PC-9 (cell line): Measurements from ENCODE around the gene ATP8A1. TPM values are rescaled to one million over a fixed set of nuclear protein-coding genes. Genes with fewer than 3 reads are reported as not detected.

ENCODE experiments used
- BruUV-seq: library from RNA; stranded (reverse); fragments of 400-500 nt; replicated peaks from 2 replicates; lab custom pipeline; 2021; lab: Mats Ljungman, UMichigan
- CTCF ChIA-PET: fragments of 300-600 bp; sonication (Branson Sonifier 250); formaldehyde crosslinking; loops from one replicate; lab custom pipeline; 2022; ENCODE audit warnings: antibody characterized with exemption; lab: Charles Lee
- POLR2A ChIA-PET: fragments of 300-600 bp; sonication (Branson Sonifier 250); formaldehyde crosslinking; loops from one replicate; lab custom pipeline; 2022; ENCODE audit warnings: antibody characterized with exemption; ENCODE audit not compliant: unreplicated experiment; lab: Charles Lee
- DNase-seq, 2 experiments: peaks; one replicate each; pipeline versions ENCODE4 v3.0.0 to v3.0.0-alpha.2; 2015 to 2022; ENCODE audit warnings: mixed read lengths in 1 of 2
- H2AFZ ChIP-seq: fragments of 200-600 bp; sonication (generic); 2 replicates; pipeline ENCODE4 v1.8.1; 2017; ENCODE audit warnings: antibody characterized with exemption
- H3F3A ChIP-seq: fragments of 200-600 bp; sonication (generic); 2 replicates; pipeline ENCODE4 v1.8.1; 2017; ENCODE audit warnings: antibody characterized with exemption, mild to moderate bottlenecking, low read depth; ENCODE audit not compliant: insufficient read depth
- H3K27ac ChIP-seq: fragments of 200-600 bp; sonication (generic); 2 replicates; pipeline ENCODE4 v1.6.1; 2016; ENCODE audit warnings: mixed run types
- H3K27me3 ChIP-seq: fragments of 200-600 bp; sonication (generic); 2 replicates; pipeline ENCODE4 v1.6.1; 2016; ENCODE audit warnings: low read depth, mixed run types; ENCODE audit not compliant: insufficient read depth
- H3K36me3 ChIP-seq: fragments of 200-600 bp; sonication (generic); 2 replicates; pipeline ENCODE4 v1.6.1; 2016; ENCODE audit warnings: low read depth, mixed run types
- H3K4me1 ChIP-seq: fragments of 200-600 bp; sonication (generic); replicated peaks from 2 replicates; pipeline ENCODE4 v1.6.1; 2016; ENCODE audit warnings: mixed run types; ENCODE audit not compliant: insufficient read depth
- H3K4me2 ChIP-seq: fragments of 200-600 bp; sonication (generic); 2 replicates; pipeline ENCODE4 v1.6.1; 2017; ENCODE audit warnings: mixed run types
- H3K4me3 ChIP-seq: fragments of 200-600 bp; sonication (generic); 2 replicates; pipeline ENCODE4 v1.6.1; 2016; ENCODE audit warnings: mixed run types
- H3K79me2 ChIP-seq: fragments of 200-600 bp; sonication (generic); 2 replicates; pipeline ENCODE4 v1.6.1; 2017; ENCODE audit warnings: low read depth, mixed run types
- H3K9me2 ChIP-seq: fragments of 200-600 bp; sonication (generic); 2 replicates; pipeline ENCODE4 v1.8.1; 2017; ENCODE audit warnings: mild to moderate bottlenecking; ENCODE audit not compliant: insufficient read depth
- H3K9me3 ChIP-seq: fragments of 200-600 bp; sonication (generic); 2 replicates; pipeline ENCODE4 v1.8.1; 2016; ENCODE audit warnings: low read depth; ENCODE audit not compliant: insufficient read depth
- H4K20me1 ChIP-seq: fragments of 200-600 bp; sonication (generic); 2 replicates; pipeline ENCODE4 v1.8.1; 2017; ENCODE audit not compliant: insufficient read depth
- CTCF ChIP-seq: fragments of 200-600 bp; sonication (generic); conservative IDR thresholded peaks from 2 replicates; pipeline ENCODE4 v1.6.1; 2017; ENCODE audit warnings: mixed run types, antibody characterized with exemption, mild to moderate bottlenecking, moderate library complexity
- EZH2 ChIP-seq: fragments of 200-600 bp; sonication (generic); IDR thresholded peaks from 2 replicates; pipeline ENCODE4 v1.8.0; 2017; ENCODE audit warnings: antibody characterized with exemption, low read depth
- intact Hi-C: fragments of 100-400 bp; cut with micrococcal nuclease; formaldehyde crosslinking; loops from one replicate; pipeline ENCODE4 v1.10.0; 2022; ENCODE audit not compliant: unreplicated experiment
- total RNA-seq: library from RNA; stranded (reverse); gene quantifications from 2 replicates; pipeline ENCODE4 v1.2.3, GENCODE V29; 2021

ATP8A1 gene
- total RNA-seq, 1 experiment from 2014 or later = not detected

- Histone ChIP-seq H4K20me1 (no peaks in the 10 kb centered on the region), H3K9me2 (no peaks in the 10 kb centered on the region), H3K9me3 (no peaks in the 10 kb centered on the region), H3K4me1 (no peaks in the 10 kb centered on the region), H2AFZ (no peak overlapping the region), H3K79me2 (no peaks in the 10 kb centered on the region), H3K4me2 (no peak overlapping the region), H3K27me3 (peaks cover 7% of the 10 kb centered on the region; the same call in 1 of the 2 replicates), H3F3A (no peaks in the 10 kb centered on the region), H3K27ac (no peak overlapping the region), H3K36me3 (no peaks in the 10 kb centered on the region), H3K4me3 (no peak overlapping the region)
- ChIA-PET POLR2A (no interaction called here), CTCF (no interaction called here)
- intact Hi-C loops = no loop called here
- no peak for DNase-seq
- BruUV-seq = no TSS peak
- TF ChIP-seq EZH2 (no peak), CTCF (no peak)
Observed at GRCh38 chr4:42460043-42460442, 196.9 kb downstream of the ATP8A1 start.

GRCh38 chr4:42458657-42459056 lies 198.2 kb downstream of the ATP8A1 start:
- no peak for DNase-seq
- POLR2A ChIA-PET = no interaction called here
- no peaks in the 10 kb centered on the region for H3K4me1 ChIP-seq
- no peaks in the 10 kb centered on the region for H3K9me3 ChIP-seq
- peaks cover 7% of the 10 kb centered on the region; the same call in 1 of the 2 replicates for H3K27me3 ChIP-seq
- CTCF ChIA-PET = no interaction called here
- no peaks in the 10 kb centered on the region for H3K36me3 ChIP-seq
- no peaks in the 10 kb centered on the region for H4K20me1 ChIP-seq
- H3K4me2 ChIP-seq = no peak overlapping the region
- intact Hi-C loops = no loop called here
- H3F3A ChIP-seq = no peaks in the 10 kb centered on the region
- no peak for TF ChIP-seq CTCF
- no peak for TF ChIP-seq EZH2
- no peak overlapping the region for H2AFZ ChIP-seq
- BruUV-seq = no TSS peak
- H3K79me2 ChIP-seq = no peaks in the 10 kb centered on the region
- H3K4me3 ChIP-seq = no peak overlapping the region
- no peak overlapping the region for H3K27ac ChIP-seq
- H3K9me2 ChIP-seq = no peaks in the 10 kb centered on the region

- no peak for DNase-seq
- no peaks in the 10 kb centered on the region for H3K4me1 ChIP-seq
- CTCF ChIA-PET = no interaction called here
- BruUV-seq = no TSS peak
- POLR2A ChIA-PET = interaction anchor here (0.6 kb wide), 1 partner anchor 172 kb away, joined by 3 read pairs; no protein-coding TSS in a partner anchor
- no peaks in the 10 kb centered on the region for H3K9me2 ChIP-seq
- TF ChIP-seq EZH2 = no peak
- no peak for TF ChIP-seq CTCF
- H3K27me3 ChIP-seq = peaks cover 28% of the 10 kb centered on the region
- no peaks in the 10 kb centered on the region for H3K36me3 ChIP-seq
- H3K4me2 ChIP-seq = no peak overlapping the region
- no peaks in the 10 kb centered on the region for H4K20me1 ChIP-seq
- H3K9me3 ChIP-seq = no peaks in the 10 kb centered on the region
- no peak overlapping the region for H2AFZ ChIP-seq
- no peak overlapping the region for H3K4me3 ChIP-seq
- intact Hi-C loops = no loop called here
- H3K27ac ChIP-seq = no peak overlapping the region
- no peaks in the 10 kb centered on the region for H3F3A ChIP-seq
- H3K79me2 ChIP-seq = no peaks in the 10 kb centered on the region
Observed at GRCh38 chr4:42454755-42455420, 202.0 kb downstream of the ATP8A1 start.
